CD4-positive, alpha-beta T cell treated with Interleukin-6 for 4 hours (primary cell): ENCODE data around the gene WBP11.

Experiments used
- DNase-seq: peaks from one replicate; pipeline ENCODE4 v3.0.0-alpha.2; 2020; ENCODE audit warnings: mixed read lengths

WBP11 gene

GRCh38 chr12:14803011-14803829, at the start of gene WBP11, which contains the start of gene C12orf60:
Gene WBP11 (minus strand): TSS chr12:14803478. CDS start chr12:14801383, 2,095 bp downstream.
Gene C12orf60 (plus strand): TSS chr12:14803670. CDS start chr12:14822936, 19,266 bp downstream.
- DNase-seq = peak; percentile 89

GRCh38 chr12:14852880-14853279, 49.6 kb upstream of the WBP11 start:
- DNase-seq = no peak

GRCh38 chr12:14850929-14851663, 47.8 kb upstream of the WBP11 start:
- no peak for DNase-seq

- DNase-seq = no peak
Measured at GRCh38 chr12:14849661-14850060, 46.4 kb upstream of the WBP11 start.

GRCh38 chr12:14846876-14847580, 43.8 kb upstream of the WBP11 start:
- DNase-seq = no peak

- no peak for DNase-seq
Measured at GRCh38 chr12:14846042-14846587, 42.8 kb upstream of the WBP11 start.

- peak; percentile 60 for DNase-seq
Measured at GRCh38 chr12:14845350-14845750, 42.1 kb upstream of the WBP11 start.

GRCh38 chr12:14844401-14844800, 41.1 kb upstream of the WBP11 start:
- DNase-seq = no peak

GRCh38 chr12:14843425-14843887, 40.2 kb upstream of the WBP11 start, which contains the start of gene ART4:
Gene ART4 (minus strand): TSS chr12:14843526. CDS start chr12:14843113, 413 bp downstream.
- DNase-seq = no peak

GRCh38 chr12:14842315-14842714, 39.0 kb upstream of the WBP11 start:
- no peak for DNase-seq

GRCh38 chr12:14841761-14842160, 38.5 kb upstream of the WBP11 start:
- DNase-seq = no peak

- DNase-seq = no peak
Measured at GRCh38 chr12:14840616-14841015, 37.3 kb upstream of the WBP11 start.

GRCh38 chr12:14839262-14839661, 36.0 kb upstream of the WBP11 start:
- no peak for DNase-seq

- no peak for DNase-seq
Measured at GRCh38 chr12:14836336-14837210, 33.3 kb upstream of the WBP11 start.

- no peak for DNase-seq
Measured at GRCh38 chr12:14834509-14834908, 31.2 kb upstream of the WBP11 start.

GRCh38 chr12:14833952-14834351, 30.7 kb upstream of the WBP11 start:
- no peak for DNase-seq

GRCh38 chr12:14833336-14833735, 30.1 kb upstream of the WBP11 start:
- DNase-seq = no peak

GRCh38 chr12:14828892-14829291, 25.6 kb upstream of the WBP11 start:
- no peak for DNase-seq

GRCh38 chr12:14827043-14827442, 23.8 kb upstream of the WBP11 start:
- DNase-seq = no peak

GRCh38 chr12:14826491-14826890, 23.2 kb upstream of the WBP11 start:
- no peak for DNase-seq

GRCh38 chr12:14825256-14825655, 22.0 kb upstream of the WBP11 start:
- no peak for DNase-seq
